Fibroblast of villous mesenchyme (primary cell): ENCODE results near the gene TMEM170B. TPM values are rescaled to one million over a fixed set of nuclear protein-coding genes. Genes with fewer than 3 reads are reported as not detected.

Source experiments
- DNase-seq: peaks from one replicate; pipeline ENCODE4 v3.0.0-alpha.2; 2010; ENCODE audit warnings: low read depth
- H3K4me3 ChIP-seq: 2 replicates; pipeline ENCODE4 v1.5.1; 2011; ENCODE audit warnings: low read depth, mild to moderate bottlenecking, low read length
- CTCF ChIP-seq: IDR thresholded peaks from 2 replicates; pipeline ENCODE4 v1.5.1; 2012; ENCODE audit warnings: low read depth, mild to moderate bottlenecking, low read length; ENCODE audit not compliant: insufficient read depth
- total RNA-seq: library from RNA; depleted of rRNA; stranded (reverse); fragments of >200 nt; gene quantifications from 2 replicates; pipeline ENCODE4 v1.2.3, GENCODE V29; 2012

TMEM170B gene
- total RNA-seq, 1 donor, result 2.6 TPM

GRCh38 chr6:11580686-11581405 is 43.3 kb downstream of the TMEM170B start:
- no peak for TF ChIP-seq CTCF
- DNase-seq, result no peak
- no peak overlapping the region for H3K4me3 ChIP-seq

- no peak for TF ChIP-seq CTCF
- no peak overlapping the region for H3K4me3 ChIP-seq
- peak; percentile 47 for DNase-seq
These were observed 46.7 kb downstream of the TMEM170B start for GRCh38 chr6:11584244-11584643.

DNA sequence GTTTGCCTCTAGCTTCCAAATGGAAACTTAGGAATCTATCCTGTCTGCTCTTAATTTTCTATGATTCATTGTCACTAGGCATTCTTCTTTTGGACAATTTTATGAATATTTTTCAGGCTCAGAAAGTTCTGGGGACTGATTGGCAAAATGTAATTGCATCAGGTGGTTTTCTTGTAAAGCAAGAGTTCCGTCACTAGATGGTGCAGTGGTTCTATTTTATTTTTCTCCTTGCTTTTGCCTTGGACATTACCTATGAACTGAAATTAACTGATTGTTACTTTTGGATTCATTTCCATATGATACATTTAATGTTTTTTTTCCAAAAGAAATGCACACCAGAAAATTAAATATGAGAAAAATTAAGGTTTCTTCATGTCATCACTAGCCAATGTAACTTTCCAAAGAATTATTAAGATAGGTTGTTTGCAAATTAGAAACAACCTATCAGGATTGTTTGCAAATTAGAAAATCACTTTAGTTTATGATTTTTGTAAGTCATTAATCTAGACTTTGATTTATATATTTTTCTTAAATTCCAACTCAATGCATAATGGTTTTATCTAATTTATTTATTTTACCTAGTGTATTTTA is 48.0 kb downstream of the TMEM170B start:
- no peak overlapping the region for H3K4me3 ChIP-seq
- peak; percentile 60 for TF ChIP-seq CTCF
- peak; percentile 75 for DNase-seq

DNA sequence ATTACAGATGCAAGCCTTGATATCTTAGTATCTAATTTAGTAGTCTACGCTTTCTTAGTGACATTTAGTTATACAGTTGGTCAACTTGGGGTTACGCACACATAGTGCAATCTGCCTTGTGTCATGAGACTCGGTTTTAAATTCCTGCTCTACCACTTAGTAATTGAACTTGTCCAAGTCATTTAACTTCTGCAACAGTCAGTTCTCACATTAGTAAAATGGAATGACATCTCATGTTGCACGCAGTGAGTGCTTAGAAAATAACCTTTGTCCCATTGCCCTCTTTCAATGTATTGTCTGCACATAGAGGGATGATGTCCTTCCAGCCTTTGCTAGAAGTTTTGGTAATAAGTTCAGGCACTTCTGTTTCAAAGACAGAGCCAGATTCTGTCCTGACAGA is 48.6 kb downstream of the TMEM170B start:
- no peak for DNase-seq
- no peak overlapping the region for H3K4me3 ChIP-seq

GRCh38 chr6:11586536-11586935 is 49.0 kb downstream of the TMEM170B start:
- no peak overlapping the region for H3K4me3 ChIP-seq
- no peak for TF ChIP-seq CTCF
- peak; percentile 83 for DNase-seq

More for the DNA sequence above, 48.6 kb downstream of the TMEM170B start:
- TF ChIP-seq CTCF, result no peak

- TF ChIP-seq CTCF, result no peak
- no peak overlapping the region for H3K4me3 ChIP-seq
- no peak for DNase-seq
These were observed 51.7 kb downstream of the TMEM170B start for GRCh38 chr6:11589261-11589660.
